HL-60 (cell line): ENCODE data around the gene IL4I1.

Experiments
- TF ChIP-seq, protein P1 (sequence below): IDR thresholded peaks from one replicate; pipeline ENCODE4 v1.5.1; 2011; ENCODE audit warnings: low read length, control low read depth, inconsistent platforms; ENCODE audit not compliant: insufficient read depth
- TF ChIP-seq, protein P2 (sequence below): IDR thresholded peaks from 2 replicates; pipeline ENCODE4 v1.6.1; 2012; ENCODE audit warnings: low read depth; ENCODE audit not compliant: insufficient replicate concordance

DNA sequence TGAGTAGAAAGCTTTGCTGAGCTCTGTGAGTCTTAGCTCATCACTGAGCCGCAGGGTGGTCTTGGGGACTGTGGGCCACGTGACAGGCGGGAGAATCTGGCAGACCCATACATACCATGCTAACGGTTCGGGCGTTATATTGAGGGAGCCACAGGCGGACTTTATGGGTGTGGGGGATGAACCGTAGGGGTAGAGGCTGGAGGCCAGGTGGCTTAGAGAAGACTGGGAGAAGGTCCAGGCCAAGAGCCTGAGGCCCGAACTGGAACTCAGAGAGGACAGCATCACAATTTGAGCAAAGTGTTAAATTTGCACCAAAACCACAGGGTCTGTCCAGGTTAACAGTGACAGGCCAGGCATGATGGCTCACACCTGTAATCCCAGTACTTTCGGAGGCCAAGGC lies 17.0 kb upstream of the IL4I1 start:
- TF ChIP-seq, protein P1, sequence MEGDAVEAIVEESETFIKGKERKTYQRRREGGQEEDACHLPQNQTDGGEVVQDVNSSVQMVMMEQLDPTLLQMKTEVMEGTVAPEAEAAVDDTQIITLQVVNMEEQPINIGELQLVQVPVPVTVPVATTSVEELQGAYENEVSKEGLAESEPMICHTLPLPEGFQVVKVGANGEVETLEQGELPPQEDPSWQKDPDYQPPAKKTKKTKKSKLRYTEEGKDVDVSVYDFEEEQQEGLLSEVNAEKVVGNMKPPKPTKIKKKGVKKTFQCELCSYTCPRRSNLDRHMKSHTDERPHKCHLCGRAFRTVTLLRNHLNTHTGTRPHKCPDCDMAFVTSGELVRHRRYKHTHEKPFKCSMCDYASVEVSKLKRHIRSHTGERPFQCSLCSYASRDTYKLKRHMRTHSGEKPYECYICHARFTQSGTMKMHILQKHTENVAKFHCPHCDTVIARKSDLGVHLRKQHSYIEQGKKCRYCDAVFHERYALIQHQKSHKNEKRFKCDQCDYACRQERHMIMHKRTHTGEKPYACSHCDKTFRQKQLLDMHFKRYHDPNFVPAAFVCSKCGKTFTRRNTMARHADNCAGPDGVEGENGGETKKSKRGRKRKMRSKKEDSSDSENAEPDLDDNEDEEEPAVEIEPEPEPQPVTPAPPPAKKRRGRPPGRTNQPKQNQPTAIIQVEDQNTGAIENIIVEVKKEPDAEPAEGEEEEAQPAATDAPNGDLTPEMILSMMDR = no peak
- TF ChIP-seq, protein P2, sequence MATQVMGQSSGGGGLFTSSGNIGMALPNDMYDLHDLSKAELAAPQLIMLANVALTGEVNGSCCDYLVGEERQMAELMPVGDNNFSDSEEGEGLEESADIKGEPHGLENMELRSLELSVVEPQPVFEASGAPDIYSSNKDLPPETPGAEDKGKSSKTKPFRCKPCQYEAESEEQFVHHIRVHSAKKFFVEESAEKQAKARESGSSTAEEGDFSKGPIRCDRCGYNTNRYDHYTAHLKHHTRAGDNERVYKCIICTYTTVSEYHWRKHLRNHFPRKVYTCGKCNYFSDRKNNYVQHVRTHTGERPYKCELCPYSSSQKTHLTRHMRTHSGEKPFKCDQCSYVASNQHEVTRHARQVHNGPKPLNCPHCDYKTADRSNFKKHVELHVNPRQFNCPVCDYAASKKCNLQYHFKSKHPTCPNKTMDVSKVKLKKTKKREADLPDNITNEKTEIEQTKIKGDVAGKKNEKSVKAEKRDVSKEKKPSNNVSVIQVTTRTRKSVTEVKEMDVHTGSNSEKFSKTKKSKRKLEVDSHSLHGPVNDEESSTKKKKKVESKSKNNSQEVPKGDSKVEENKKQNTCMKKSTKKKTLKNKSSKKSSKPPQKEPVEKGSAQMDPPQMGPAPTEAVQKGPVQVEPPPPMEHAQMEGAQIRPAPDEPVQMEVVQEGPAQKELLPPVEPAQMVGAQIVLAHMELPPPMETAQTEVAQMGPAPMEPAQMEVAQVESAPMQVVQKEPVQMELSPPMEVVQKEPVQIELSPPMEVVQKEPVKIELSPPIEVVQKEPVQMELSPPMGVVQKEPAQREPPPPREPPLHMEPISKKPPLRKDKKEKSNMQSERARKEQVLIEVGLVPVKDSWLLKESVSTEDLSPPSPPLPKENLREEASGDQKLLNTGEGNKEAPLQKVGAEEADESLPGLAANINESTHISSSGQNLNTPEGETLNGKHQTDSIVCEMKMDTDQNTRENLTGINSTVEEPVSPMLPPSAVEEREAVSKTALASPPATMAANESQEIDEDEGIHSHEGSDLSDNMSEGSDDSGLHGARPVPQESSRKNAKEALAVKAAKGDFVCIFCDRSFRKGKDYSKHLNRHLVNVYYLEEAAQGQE = no peak
